ENCODE results near the gene ZSCAN30. TPM values are rescaled to one million over a fixed set of nuclear protein-coding genes. Genes with fewer than 3 reads are reported as not detected.
"Not testable (repeated sequence)": the region's sequence is repeated elsewhere in the genome, so short reads cannot be mapped to it uniquely, and the experiment has no call there.

The ZSCAN30 gene
- total and polyA plus RNA-seq, 2 donors (not counting 3 experiments of a cell fraction or from before 2014, with no cell fraction given) = 6.7 to 18.0 TPM

DNA sequence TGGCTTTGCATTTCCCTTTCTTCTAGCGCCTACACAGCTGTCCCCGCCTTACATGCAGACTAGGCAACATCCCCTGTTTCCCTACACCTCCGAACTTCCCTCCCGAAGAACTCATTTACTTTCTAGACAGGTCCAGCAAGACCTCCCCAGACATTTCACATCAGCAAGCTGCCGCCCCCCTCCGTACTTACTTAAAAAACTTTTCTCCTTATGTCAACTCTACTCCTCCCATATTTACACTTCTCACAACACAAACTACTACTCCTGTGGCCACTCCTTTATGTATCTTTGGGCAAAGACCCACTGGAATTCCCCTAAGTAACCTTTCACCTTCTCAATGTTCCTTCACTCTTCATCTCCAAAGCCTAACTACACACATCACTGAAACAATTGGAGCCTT is 69.6 kb downstream of the ZSCAN30 start:
- no peaks in the 10 kb centered on the region for H4K20me1 ChIP-seq (replicated peaks; ENCODE audit: control insufficient read depth, extremely low read depth, insufficient read depth, low read length)
- no peak overlapping the region for H3K9ac ChIP-seq (replicated peaks; ENCODE audit: extremely low read depth, insufficient read depth, low read length)
- H3K79me2 ChIP-seq (ENCODE audit: control insufficient read depth, insufficient read depth, low read length) = no peaks in the 10 kb centered on the region
- POLR2A ChIA-PET = no interaction called here
- H3K27ac ChIP-seq (ENCODE audit: insufficient read depth, low read depth, low read length) = no peak overlapping the region
- H2AFZ ChIP-seq (ENCODE audit: low read depth, low read length) = no peak overlapping the region
- dilution Hi-C loops (cut with MboI; ENCODE audit: extremely low pct_ligation_motif_present, low sequenced_read_pairs) (no loop called here), intact Hi-C loops (cut with micrococcal nuclease) (no loop called here)
- no peaks in the 10 kb centered on the region for H3K9me1 ChIP-seq (replicated peaks; ENCODE audit: control insufficient read depth, extremely low read depth, insufficient read depth, low read length)
- BruUV-seq (replicated peaks) = no TSS peak
- H3K36me3 ChIP-seq (ENCODE audit: control insufficient read depth in 2 of 2, extremely low read depth in 1 of 2, insufficient read depth in 2 of 2, low read length in 2 of 2) = no peaks in the 10 kb centered on the region
- DNase-seq (ENCODE audit: low read depth, low spot score) (no peak), FAIRE-seq (no peak)
- no peaks in the 10 kb centered on the region for H3K4me1 ChIP-seq (ENCODE audit: control insufficient read depth, extremely low read depth, insufficient read depth, low read length)
- H3K4me3 ChIP-seq (replicated peaks in 1 of 3; ENCODE audit: insufficient read depth in 1 of 3, low read depth in 1 of 3, low read length in 3 of 3) = no peak overlapping the region
- TF ChIP-seq GATA2 (IDR thresholded peaks at IDR 0.05; ENCODE audit: insufficient read depth, insufficient read length, low read depth, low read length) (no peak), JUN (IDR thresholded peaks at IDR 0.05; ENCODE audit: borderline replicate concordance, insufficient read depth, insufficient read length, low read depth) (no peak), FOS (IDR thresholded peaks at IDR 0.05; ENCODE audit: borderline replicate concordance, insufficient read depth, low read length) (no peak), CTCF (IDR thresholded peaks at IDR 0.05; ENCODE audit: extremely low read depth in 1 of 2, insufficient read depth in 1 of 2, low read depth in 1 of 2, low read length in 2 of 2) (no peak), POLR2AphosphoS5 (IDR thresholded peaks at IDR 0.05; ENCODE audit: insufficient read depth, low read depth, low read length) (no peak), MYC (IDR thresholded peaks at IDR 0.05; ENCODE audit: low read depth, low read length) (no peak)
- no peak overlapping the region for H3K4me2 ChIP-seq (ENCODE audit: insufficient read depth, low read length)
- peaks cover under 1 to 1% of the 10 kb centered on the region in 2 experiments for H3K27me3 ChIP-seq (ENCODE audit: control insufficient read depth in 2 of 2, insufficient read depth in 2 of 2, low read length in 2 of 2)
- H3K9me3 ChIP-seq (replicated peaks; ENCODE audit: control insufficient read depth, insufficient read depth, low read length) = no peaks in the 10 kb centered on the region
- CTCF ChIA-PET = no interaction called here

- CTCF ChIA-PET; H3K9ac ChIP-seq (replicated peaks; ENCODE audit: extremely low read depth, insufficient read depth, low read length); H3K4me1 ChIP-seq (ENCODE audit: control insufficient read depth, extremely low read depth, insufficient read depth, low read length); POLR2A ChIA-PET; FAIRE-seq; H3K9me3 ChIP-seq (replicated peaks; ENCODE audit: control insufficient read depth, insufficient read depth, low read length); H3K4me2 ChIP-seq (ENCODE audit: insufficient read depth, low read length); dilution Hi-C loops (cut with MboI; ENCODE audit: extremely low pct_ligation_motif_present, low sequenced_read_pairs); H2AFZ ChIP-seq (ENCODE audit: low read depth, low read length); H4K20me1 ChIP-seq (replicated peaks; ENCODE audit: control insufficient read depth, extremely low read depth, insufficient read depth, low read length); H3K36me3 ChIP-seq (ENCODE audit: control insufficient read depth in 2 of 2, extremely low read depth in 1 of 2, insufficient read depth in 2 of 2, low read length in 2 of 2); H3K79me2 ChIP-seq (ENCODE audit: control insufficient read depth, insufficient read depth, low read length); H3K4me3 ChIP-seq (replicated peaks in 1 of 3; ENCODE audit: insufficient read depth in 1 of 3, low read depth in 1 of 3, low read length in 3 of 3); H3K27ac ChIP-seq (ENCODE audit: insufficient read depth, low read depth, low read length); DNase-seq (ENCODE audit: low read depth, low spot score); H3K9me1 ChIP-seq (replicated peaks; ENCODE audit: control insufficient read depth, extremely low read depth, insufficient read depth, low read length); BruUV-seq (replicated peaks); intact Hi-C loops (cut with micrococcal nuclease): not testable (repeated sequence)
- peaks cover 5 to 10% of the 10 kb centered on the region in 2 experiments for H3K27me3 ChIP-seq (ENCODE audit: control insufficient read depth in 2 of 2, insufficient read depth in 2 of 2, low read length in 2 of 2)
These were observed 70.7 kb downstream of the ZSCAN30 start for GRCh38 chr18:35219331-35219730.

- intact Hi-C loops (cut with micrococcal nuclease); H3K9ac ChIP-seq (replicated peaks; ENCODE audit: extremely low read depth, insufficient read depth, low read length); CTCF ChIA-PET; H3K4me2 ChIP-seq (ENCODE audit: insufficient read depth, low read length); H4K20me1 ChIP-seq (replicated peaks; ENCODE audit: control insufficient read depth, extremely low read depth, insufficient read depth, low read length); H2AFZ ChIP-seq (ENCODE audit: low read depth, low read length); H3K79me2 ChIP-seq (ENCODE audit: control insufficient read depth, insufficient read depth, low read length); POLR2A ChIA-PET; BruUV-seq (replicated peaks); FAIRE-seq; DNase-seq (ENCODE audit: low read depth, low spot score); H3K27ac ChIP-seq (ENCODE audit: insufficient read depth, low read depth, low read length); H3K9me1 ChIP-seq (replicated peaks; ENCODE audit: control insufficient read depth, extremely low read depth, insufficient read depth, low read length); dilution Hi-C loops (cut with MboI; ENCODE audit: extremely low pct_ligation_motif_present, low sequenced_read_pairs); H3K4me1 ChIP-seq (ENCODE audit: control insufficient read depth, extremely low read depth, insufficient read depth, low read length); H3K9me3 ChIP-seq (replicated peaks; ENCODE audit: control insufficient read depth, insufficient read depth, low read length); H3K4me3 ChIP-seq (replicated peaks in 1 of 3; ENCODE audit: insufficient read depth in 1 of 3, low read depth in 1 of 3, low read length in 3 of 3); H3K36me3 ChIP-seq (ENCODE audit: control insufficient read depth in 2 of 2, extremely low read depth in 1 of 2, insufficient read depth in 2 of 2, low read length in 2 of 2): not testable (repeated sequence)
- peaks cover 3 to 10% of the 10 kb centered on the region in 2 experiments for H3K27me3 ChIP-seq (ENCODE audit: control insufficient read depth in 2 of 2, insufficient read depth in 2 of 2, low read length in 2 of 2)
These were observed 73.4 kb downstream of the ZSCAN30 start for GRCh38 chr18:35216611-35217010.

Data from endothelial cell of umbilical vein (primary cell).